Esophagus muscularis mucosa (tissue), 4 donors: Measurements from ENCODE around the gene CPLX4. TPM values are rescaled to one million over a fixed set of nuclear protein-coding genes. Genes with fewer than 3 reads are reported as not detected.

ENCODE experiments used
- DNase-seq: peaks from one replicate; pipeline ENCODE4 v3.0.0-alpha.2; 2017; ENCODE audit errors: extremely low spot score
- H3K27ac ChIP-seq, 4 donors: fragments of 200-600 bp; sonication (generic); replicated peaks in 1 of 4; 1 replicate in 3 of 4; 2 replicates in 1 of 4; pipeline ENCODE4 v1.5.1; 2016 to 2019; ENCODE audit warnings: mild to moderate bottlenecking in 1 of 4
- H3K27me3 ChIP-seq, 4 donors: fragments of 200-600 bp; sonication (generic); one replicate each; pipeline versions ENCODE4 v1.5.1 to v1.6.0; 2016 to 2019
- H3K36me3 ChIP-seq, 4 donors: fragments of 200-600 bp; sonication (generic); one replicate each; pipeline ENCODE4 v1.5.1; 2016 to 2019
- H3K4me1 ChIP-seq, 4 donors: fragments of 200-600 bp; sonication (generic); one replicate each; pipeline ENCODE4 v1.5.1; 2016 to 2019
- H3K4me3 ChIP-seq, 4 donors: fragments of 200-600 bp; sonication (generic); 1 replicate in 2 of 4; 2 replicates in 2 of 4; pipeline ENCODE4 v1.5.1; 2016 to 2019; ENCODE audit warnings: mild to moderate bottlenecking in 4 of 4, moderate library complexity in 1 of 4
- H3K9me3 ChIP-seq, 4 donors: fragments of 200-600 bp; sonication (generic); 1 replicate in 3 of 4; 2 replicates in 1 of 4; pipeline ENCODE4 v1.5.1; 2016 to 2019
- CTCF ChIP-seq, 3 experiments: fragments of 200-600 bp in 2 of 3; fragments of 450-650 bp in 1 of 3; sonication (generic) in 2 of 3; IDR thresholded peaks; one replicate each; pipeline ENCODE4 v1.5.1; 2017 to 2019; ENCODE audit warnings: antibody characterized with exemption in 3 of 3, mild to moderate bottlenecking in 2 of 3, moderate library complexity in 1 of 3
- EP300 ChIP-seq: sonication (generic); formaldehyde crosslinking; IDR thresholded peaks from one replicate; pipeline ENCODE4 v1.6.1; 2017; ENCODE audit warnings: antibody characterized with exemption
- POLR2A ChIP-seq: fragments of 450-650 bp; IDR thresholded peaks from one replicate; pipeline ENCODE4 v1.6.1; 2017; ENCODE audit warnings: antibody characterized with exemption, moderate library complexity, mild to moderate bottlenecking, low read depth
- POLR2AphosphoS5 ChIP-seq, 2 donors: sonication (generic); formaldehyde crosslinking; IDR thresholded peaks; one replicate each; pipeline ENCODE4 v1.6.1; 2017; ENCODE audit warnings: antibody characterized with exemption in 2 of 2
- WGBS: methylation state at CpG from one replicate; pipeline ENCODE4 v1.1.5; 2018; 5-methylcytosine and 5-hydroxymethylcytosine counted together
- intact Hi-C: fragments of 100-400 bp; cut with DNase I; formaldehyde crosslinking; loops from one replicate; pipeline ENCODE4 v1.15.1; 2023
- total RNA-seq, 4 donors: library from RNA; depleted of rRNA; stranded (reverse); fragments of >200 nt; gene quantifications; one replicate each; pipeline versions ENCODE4 v1.1.0 to v1.2.1, GENCODE V29; 2016

Gene CPLX4
- total RNA-seq, 4 donors from 2014 or later = not detected

DNA sequence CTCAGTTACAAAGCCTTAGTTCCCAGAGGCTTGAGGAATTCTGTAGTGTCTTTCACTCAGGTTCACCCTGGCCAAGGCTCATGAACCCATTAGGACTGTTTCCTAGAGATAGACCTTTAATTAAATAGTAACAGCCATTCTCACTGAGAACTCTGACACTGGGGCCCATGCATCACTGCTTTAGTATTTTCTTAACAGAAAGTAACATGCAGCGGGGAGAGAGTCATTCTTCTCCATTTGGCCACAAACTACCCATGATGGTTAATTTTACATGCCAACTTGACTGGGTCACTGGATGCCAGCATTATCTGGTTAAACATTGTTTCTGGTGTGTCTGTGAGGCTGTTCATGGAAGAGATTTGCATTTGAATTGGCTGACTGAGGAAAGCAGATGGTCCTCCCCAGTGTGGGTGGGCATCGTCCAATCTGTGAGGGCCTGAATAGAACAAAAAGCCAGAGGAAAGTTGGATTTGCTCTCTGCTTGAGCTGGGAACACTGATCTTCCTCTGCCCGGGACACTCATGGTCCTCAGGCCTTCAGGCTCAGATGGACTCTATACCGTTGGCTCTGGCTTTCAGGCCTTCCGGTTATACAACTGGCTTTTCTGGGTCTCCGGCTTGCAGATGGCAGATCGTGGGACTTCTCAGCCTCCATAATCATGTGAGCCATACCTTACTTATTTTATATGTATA lies 5.6 kb upstream of the CPLX4 start:
- WGBS = 91% methylated on average over 7 of the region's 7 CpGs
- peaks cover 16 to 29% (median 23%) of the 10 kb centered on the region in 4 donors for H3K36me3 ChIP-seq
- intact Hi-C loops = no loop called here
- no peak overlapping the region for H3K4me3 ChIP-seq
- DNase-seq = no peak
- no peak for TF ChIP-seq POLR2AphosphoS5 (IDR thresholded peaks at IDR 0.05)
- no peak for TF ChIP-seq EP300
- TF ChIP-seq POLR2A = no peak
- TF ChIP-seq CTCF (IDR thresholded peaks at IDR 0.05) = no peak
- H3K27ac ChIP-seq = no peak overlapping the region
- peaks cover 0 to 4% (median 0%) of the 10 kb centered on the region in 4 donors for H3K9me3 ChIP-seq
- H3K27me3 ChIP-seq = peaks cover 0 to 2% (median 0%) of the 10 kb centered on the region in 4 donors
- no peaks in the 10 kb centered on the region for H3K4me1 ChIP-seq

DNA sequence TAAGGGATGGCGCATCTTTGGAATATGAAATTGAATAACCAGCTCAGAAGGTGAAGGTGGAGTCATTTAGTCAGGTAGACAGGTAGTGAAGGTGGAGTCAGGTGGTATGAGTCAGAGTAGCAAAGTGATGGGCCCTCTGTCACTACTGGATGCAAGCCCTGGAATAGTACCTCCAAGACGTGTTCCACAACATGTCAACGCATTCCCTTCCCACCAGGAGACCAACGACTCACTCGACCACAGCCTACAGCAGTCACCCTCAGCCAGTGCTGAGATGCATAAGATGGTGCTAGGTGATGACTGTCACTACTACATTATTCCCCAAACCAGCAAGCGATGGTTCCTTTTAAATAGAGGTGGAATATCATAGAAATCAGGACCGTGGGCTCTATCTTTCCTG lies 6.8 kb downstream of the CPLX4 start:
- DNase-seq = no peak
- Histone ChIP-seq H3K9me3 (no peaks in the 10 kb centered on the region), H3K4me1 (peaks cover 9 to 12% (median 11%) of the 10 kb centered on the region in 4 donors), H3K36me3 (no peaks in the 10 kb centered on the region), H3K27me3 (peaks cover 0 to 38% (median 0%) of the 10 kb centered on the region in 4 donors), H3K27ac (no peak overlapping the region), H3K4me3 (no peak overlapping the region)
- no peak for TF ChIP-seq POLR2AphosphoS5 (IDR thresholded peaks at IDR 0.05)
- TF ChIP-seq POLR2A = no peak
- TF ChIP-seq CTCF (IDR thresholded peaks at IDR 0.05) = no peak
- no peak for TF ChIP-seq EP300
- WGBS = 91% methylated on average over 7 of the region's 7 CpGs
- intact Hi-C loops = no loop called here

- H3K27ac ChIP-seq = no peak overlapping the region
- no peaks in the 10 kb centered on the region for H3K36me3 ChIP-seq
- WGBS = 17% methylated on average over 5 of the region's 5 CpGs
- H3K9me3 ChIP-seq = no peaks in the 10 kb centered on the region
- TF ChIP-seq POLR2A = no peak
- TF ChIP-seq CTCF (IDR thresholded peaks at IDR 0.05) = no peak
- TF ChIP-seq POLR2AphosphoS5 (IDR thresholded peaks at IDR 0.05) = no peak
- no peak for TF ChIP-seq EP300
- H3K4me3 ChIP-seq = peak overlapping the region in 3 of 4 donors; percentile 22 to 51 (median 31)
- H3K4me1 ChIP-seq = peaks cover 9 to 12% (median 11%) of the 10 kb centered on the region in 4 donors
- no peak for DNase-seq
- H3K27me3 ChIP-seq = peaks cover 0 to 50% (median 0%) of the 10 kb centered on the region in 4 donors
- intact Hi-C loops = loop anchor here (2.0 kb wide), 1 partner anchor 94 kb away; no protein-coding TSS in a partner anchor
Observed at GRCh38 chr18:59308938-59309260, 9.6 kb downstream of the CPLX4 start.

GRCh38 chr18:59308248-59308937 lies 10.1 kb downstream of the CPLX4 start:
- TF ChIP-seq CTCF (IDR thresholded peaks at IDR 0.05) = peak; percentile 66 to 86 (median 68)
- no peak for TF ChIP-seq POLR2AphosphoS5 (IDR thresholded peaks at IDR 0.05)
- no peak for TF ChIP-seq POLR2A
- TF ChIP-seq EP300 = no peak
- Histone ChIP-seq H3K27me3 (peaks cover 0 to 50% (median 0%) of the 10 kb centered on the region in 4 donors), H3K4me1 (peaks cover 9 to 12% (median 11%) of the 10 kb centered on the region in 4 donors), H3K4me3 (peak overlapping the region in 3 of 4 donors; percentile 22 to 51 (median 31)), H3K9me3 (no peaks in the 10 kb centered on the region), H3K27ac (no peak overlapping the region), H3K36me3 (no peaks in the 10 kb centered on the region)
- WGBS = 4% methylated on average over 44 of the region's 46 CpGs
- intact Hi-C loops = loop anchor here (2.0 kb wide), 1 partner anchor 94 kb away; no protein-coding TSS in a partner anchor
- no peak for DNase-seq
